T-helper 2 cell treated with Interferon-gamma antibody and Interleukin-4, amounts not matched to agents 5 μg/mL and 100 μg/mL, for 36 hours (primary cell): ENCODE results near the gene PHF14.

Experiments used
- DNase-seq: peaks from one replicate; pipeline ENCODE4 v3.0.0; 2021; ENCODE audit warnings: low spot score
- H3K27ac Mint-ChIP-seq: one replicate; pipeline ENCODE4 v1.8.0; 2021; ENCODE audit warnings: mild to moderate bottlenecking, mixed read lengths
- H3K27me3 Mint-ChIP-seq: one replicate; pipeline ENCODE4 v1.8.0; 2021; ENCODE audit warnings: low read depth, mixed read lengths
- H3K36me3 Mint-ChIP-seq: one replicate; pipeline ENCODE4 v1.8.0; 2021; ENCODE audit warnings: low read depth, mixed read lengths
- H3K4me1 Mint-ChIP-seq: one replicate; pipeline ENCODE4 v1.8.0; 2021; ENCODE audit warnings: low read depth, mixed read lengths
- H3K4me3 Mint-ChIP-seq: one replicate; pipeline ENCODE4 v1.8.0; 2022; ENCODE audit warnings: mild to moderate bottlenecking, moderate library complexity, mixed read lengths
- H3K9me3 Mint-ChIP-seq: one replicate; pipeline ENCODE4 v1.8.0; 2021; ENCODE audit warnings: mixed read lengths

PHF14 gene

DNA sequence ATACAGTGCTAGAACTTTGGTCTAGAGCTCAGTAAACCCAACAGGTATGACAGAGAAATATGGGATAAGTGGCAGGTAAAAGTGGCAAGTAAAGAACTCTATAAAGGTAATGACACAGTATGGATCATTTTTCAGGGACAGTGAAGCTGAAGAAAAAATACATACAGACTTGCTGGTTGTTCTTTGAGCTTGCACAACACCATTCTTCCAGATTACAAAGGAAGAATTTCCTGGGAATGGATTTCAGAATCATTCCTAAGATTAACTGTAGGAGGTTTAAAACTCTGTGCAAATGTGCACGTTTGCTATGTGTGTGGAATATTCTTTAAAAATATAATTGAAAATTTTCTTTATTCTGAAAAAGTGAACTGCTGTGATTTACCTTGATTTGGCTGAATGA lies 36.0 kb downstream of the PHF14 start:
- no peaks in the 10 kb centered on the region for H3K9me3 Mint-ChIP-seq
- H3K27me3 Mint-ChIP-seq: no peaks in the 10 kb centered on the region
- H3K4me3 Mint-ChIP-seq: no peak overlapping the region
- no peak overlapping the region for H3K27ac Mint-ChIP-seq
- H3K4me1 Mint-ChIP-seq: peaks cover 4% of the 10 kb centered on the region
- DNase-seq: no peak
- H3K36me3 Mint-ChIP-seq: peaks cover 21% of the 10 kb centered on the region

DNA sequence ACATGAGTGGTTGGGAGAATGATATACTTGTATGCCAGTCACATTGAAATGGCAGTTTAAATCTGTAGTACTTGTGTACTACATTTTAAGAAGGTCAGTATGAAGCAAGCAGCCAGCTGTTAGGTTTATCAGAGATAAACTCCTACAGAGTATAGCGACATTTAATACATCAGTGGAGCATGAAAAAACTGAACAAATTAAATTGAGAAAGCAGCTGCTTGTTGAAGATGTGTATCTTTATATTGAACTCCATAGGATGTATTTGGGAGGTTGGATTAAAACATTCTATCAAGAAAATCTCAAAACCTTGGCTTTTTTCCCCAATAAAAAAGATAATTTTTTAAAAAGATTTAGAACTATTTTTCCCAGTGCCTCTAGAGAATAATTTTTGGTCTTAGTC lies 47.8 kb downstream of the PHF14 start:
- Mint-ChIP-seq H3K4me1 (no peaks in the 10 kb centered on the region), H3K27ac (no peak overlapping the region), H3K9me3 (no peaks in the 10 kb centered on the region), H3K4me3 (no peak overlapping the region), H3K36me3 (peaks cover 37% of the 10 kb centered on the region), H3K27me3 (no peaks in the 10 kb centered on the region)
- no peak for DNase-seq

DNA sequence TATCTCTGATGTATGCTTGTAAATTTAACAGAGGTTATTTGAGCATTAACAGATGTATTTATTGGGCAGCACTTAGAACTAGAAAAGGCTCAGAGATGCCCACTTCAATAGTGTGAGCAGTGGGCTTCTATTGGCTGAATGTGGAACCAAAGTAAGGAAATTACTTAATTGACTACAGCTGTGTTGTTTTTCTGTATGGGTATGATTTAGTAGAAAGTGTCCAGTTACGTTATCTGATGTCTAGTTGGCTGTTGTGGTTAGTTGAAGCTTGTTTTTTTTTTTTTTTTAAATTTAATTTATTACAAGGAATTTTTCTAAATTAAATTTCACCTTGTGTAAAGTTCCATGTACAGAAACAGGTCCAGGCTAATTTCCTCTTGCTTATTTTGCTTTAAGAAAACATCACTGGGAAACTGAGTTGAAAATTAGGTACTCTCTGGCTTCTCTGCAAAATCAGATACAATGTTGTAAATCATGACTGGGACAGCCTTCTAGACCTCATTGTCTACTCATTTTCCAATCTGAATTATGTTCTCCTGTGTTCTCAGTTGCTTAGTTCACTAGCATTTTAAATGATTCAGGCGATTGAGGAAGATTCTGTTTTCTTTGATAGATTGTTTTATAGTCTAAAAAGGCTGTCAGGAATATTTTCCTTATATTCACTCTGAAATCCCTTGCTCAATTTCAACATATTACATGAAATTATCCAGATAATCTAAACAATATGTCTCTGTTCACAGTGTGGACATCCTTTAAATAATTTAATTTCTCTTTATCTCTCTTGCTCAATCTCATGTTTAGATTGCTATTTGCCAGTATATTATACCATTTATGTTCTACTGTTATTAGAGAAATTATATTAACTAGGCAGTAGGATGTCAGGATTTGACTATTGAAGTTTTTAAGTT lies 53.0 kb downstream of the PHF14 start:
- H3K27me3 Mint-ChIP-seq: no peaks in the 10 kb centered on the region
- DNase-seq: no peak
- H3K9me3 Mint-ChIP-seq: no peaks in the 10 kb centered on the region
- H3K4me3 Mint-ChIP-seq: no peak overlapping the region
- H3K36me3 Mint-ChIP-seq: peaks cover 20% of the 10 kb centered on the region
- H3K27ac Mint-ChIP-seq: no peak overlapping the region
- no peaks in the 10 kb centered on the region for H3K4me1 Mint-ChIP-seq

DNA sequence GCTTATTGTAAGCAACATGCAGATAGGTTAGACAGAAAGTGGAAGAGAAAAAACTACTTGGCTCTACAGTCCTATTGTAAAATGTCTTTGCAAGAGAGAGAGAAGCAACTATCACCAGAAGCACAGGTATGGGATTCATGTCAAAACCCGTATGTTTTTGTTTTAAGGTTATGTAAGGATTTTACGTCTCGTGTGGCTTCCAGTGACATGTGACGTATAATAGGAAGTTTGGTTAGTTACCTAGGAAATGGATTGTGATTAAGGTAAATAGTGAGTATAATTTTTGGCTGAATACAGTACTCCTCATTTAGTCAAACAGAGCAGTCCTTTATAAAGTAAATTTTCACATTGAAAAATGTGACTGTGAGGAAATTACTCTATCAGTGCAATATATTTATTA lies 62.0 kb downstream of the PHF14 start:
- Mint-ChIP-seq H3K27me3 (no peaks in the 10 kb centered on the region), H3K36me3 (peaks cover 12% of the 10 kb centered on the region), H3K4me3 (no peak overlapping the region), H3K4me1 (no peaks in the 10 kb centered on the region), H3K27ac (no peak overlapping the region), H3K9me3 (no peaks in the 10 kb centered on the region)
- no peak for DNase-seq

DNA sequence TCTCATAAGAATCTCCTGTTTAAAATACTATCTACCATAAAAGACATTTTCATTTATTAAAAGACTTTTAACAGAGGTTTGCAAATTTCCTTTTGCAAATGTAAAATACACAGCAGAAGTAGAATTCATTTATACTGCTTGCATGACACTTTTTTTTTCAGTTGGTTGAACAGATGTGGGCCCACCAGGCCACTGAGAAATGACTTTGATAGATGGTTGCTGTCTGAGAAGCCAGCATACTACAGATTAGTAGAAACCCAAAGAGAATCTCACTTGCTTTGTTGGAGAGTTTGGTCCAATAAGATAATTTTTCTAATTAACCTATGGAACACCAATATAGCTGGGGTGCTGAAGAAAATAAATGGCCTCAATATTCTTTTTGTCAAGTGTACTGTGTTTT lies 66.3 kb downstream of the PHF14 start:
- H3K36me3 Mint-ChIP-seq: peaks cover 19% of the 10 kb centered on the region
- H3K4me1 Mint-ChIP-seq: no peaks in the 10 kb centered on the region
- no peak overlapping the region for H3K27ac Mint-ChIP-seq
- no peak overlapping the region for H3K4me3 Mint-ChIP-seq
- no peaks in the 10 kb centered on the region for H3K9me3 Mint-ChIP-seq
- DNase-seq: no peak
- no peaks in the 10 kb centered on the region for H3K27me3 Mint-ChIP-seq

DNA sequence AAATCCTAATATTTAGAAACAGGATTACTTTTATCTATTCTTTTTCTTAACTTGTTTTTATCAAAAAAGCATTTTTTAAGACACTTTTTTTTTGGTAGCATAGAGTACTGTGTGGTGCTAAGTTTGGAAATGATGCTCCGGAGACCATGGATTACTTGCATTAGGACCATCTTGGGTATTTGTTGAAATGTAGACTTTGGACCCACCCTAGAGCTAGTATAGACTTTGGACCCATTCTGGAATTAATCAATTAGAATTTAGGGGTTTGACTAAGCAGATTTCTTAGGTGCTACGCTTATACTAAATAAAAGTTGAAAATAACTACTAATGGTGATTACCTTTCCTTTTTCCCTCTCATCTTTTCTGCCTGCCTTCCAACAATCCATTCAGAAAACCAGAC lies 80.4 kb downstream of the PHF14 start:
- Mint-ChIP-seq H3K9me3 (no peaks in the 10 kb centered on the region), H3K27ac (no peak overlapping the region), H3K27me3 (no peaks in the 10 kb centered on the region), H3K4me1 (no peaks in the 10 kb centered on the region), H3K36me3 (peaks cover 20% of the 10 kb centered on the region), H3K4me3 (no peak overlapping the region)
- no peak for DNase-seq

DNA sequence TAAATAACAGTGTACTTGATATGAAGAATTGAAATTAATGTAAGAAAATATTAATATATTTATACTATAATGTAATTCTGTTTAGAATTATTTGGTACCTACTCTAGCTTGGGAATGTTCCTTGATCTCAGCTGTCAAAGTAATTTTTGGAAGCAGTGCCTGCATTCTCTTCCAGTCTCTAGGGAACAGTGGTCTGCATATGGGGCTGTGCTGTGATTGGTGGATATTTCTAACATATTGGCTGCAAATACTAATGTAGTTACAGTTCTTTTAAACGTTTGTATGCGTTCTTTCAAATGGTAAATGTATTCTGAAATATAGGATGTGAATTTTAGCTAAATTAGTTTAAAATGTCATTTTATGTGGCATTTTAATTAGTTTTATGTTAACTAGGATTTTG lies 87.2 kb downstream of the PHF14 start:
- no peaks in the 10 kb centered on the region for H3K9me3 Mint-ChIP-seq
- no peak overlapping the region for H3K4me3 Mint-ChIP-seq
- H3K27ac Mint-ChIP-seq: no peak overlapping the region
- peaks cover 26% of the 10 kb centered on the region for H3K36me3 Mint-ChIP-seq
- no peaks in the 10 kb centered on the region for H3K4me1 Mint-ChIP-seq
- DNase-seq: no peak
- H3K27me3 Mint-ChIP-seq: no peaks in the 10 kb centered on the region

DNA sequence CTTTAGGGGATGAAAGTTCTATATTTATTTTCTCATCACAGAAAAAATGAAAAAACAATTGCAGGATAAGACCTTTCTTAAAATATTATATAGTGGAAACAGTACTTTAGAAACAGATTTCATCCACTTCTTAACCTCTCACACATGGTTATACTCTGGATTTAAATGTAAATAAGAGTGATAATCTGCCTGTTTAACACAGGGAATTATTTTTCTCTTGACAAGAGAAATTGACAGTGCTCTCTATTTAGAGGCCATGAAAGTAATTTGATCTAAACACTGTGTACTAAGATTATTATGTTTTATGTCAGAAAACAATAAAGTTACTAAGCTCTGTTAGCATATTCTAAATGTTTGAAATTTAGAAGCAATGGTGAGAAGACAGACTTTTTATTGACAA lies 88.4 kb downstream of the PHF14 start:
- H3K4me3 Mint-ChIP-seq: no peak overlapping the region
- peaks cover 32% of the 10 kb centered on the region for H3K36me3 Mint-ChIP-seq
- H3K9me3 Mint-ChIP-seq: no peaks in the 10 kb centered on the region
- DNase-seq: no peak
- no peak overlapping the region for H3K27ac Mint-ChIP-seq
- no peaks in the 10 kb centered on the region for H3K27me3 Mint-ChIP-seq
- H3K4me1 Mint-ChIP-seq: no peaks in the 10 kb centered on the region

DNA sequence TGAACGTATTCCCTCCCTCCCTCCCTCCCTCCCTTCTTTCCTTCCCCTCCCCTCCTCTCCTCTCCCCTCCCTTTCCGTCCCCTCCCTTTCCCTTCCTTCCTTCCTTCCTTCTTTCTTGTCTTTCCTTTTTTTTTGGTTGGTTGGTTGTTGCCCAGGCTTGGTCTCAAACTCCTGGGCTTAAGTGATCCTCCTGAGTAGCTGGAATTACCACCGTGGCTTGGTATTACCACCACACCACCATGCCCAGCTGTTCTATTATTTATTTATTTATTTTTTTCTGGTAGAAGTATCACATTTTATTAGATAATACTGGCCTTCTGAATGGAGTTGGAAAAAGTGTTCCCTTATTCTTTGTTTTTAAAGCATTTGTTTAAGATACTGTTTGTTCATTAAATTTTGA lies 95.9 kb downstream of the PHF14 start:
- Mint-ChIP-seq H3K27me3 (no peaks in the 10 kb centered on the region), H3K9me3 (no peaks in the 10 kb centered on the region), H3K36me3 (peaks cover 27% of the 10 kb centered on the region), H3K4me3 (no peak overlapping the region), H3K4me1 (no peaks in the 10 kb centered on the region), H3K27ac (no peak overlapping the region)
- DNase-seq: no peak

DNA sequence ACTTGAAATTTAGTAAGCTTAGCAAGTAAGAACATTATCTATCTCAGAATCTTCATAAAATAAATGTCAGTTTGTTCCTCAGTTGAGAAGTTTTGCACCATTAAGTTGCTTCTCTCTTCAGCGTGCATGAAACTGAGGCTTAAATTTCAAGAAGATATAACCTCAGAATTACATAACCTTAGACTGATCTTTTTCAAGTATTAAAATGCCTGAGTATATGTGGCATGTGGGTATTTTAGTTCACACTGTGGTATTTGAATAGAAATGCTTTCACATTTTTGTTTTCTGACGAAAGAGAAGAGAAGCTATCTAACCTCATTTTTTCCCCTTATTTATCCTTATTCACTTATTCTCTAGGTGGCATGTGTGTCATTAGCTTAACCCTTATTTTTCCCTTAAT lies 104.1 kb downstream of the PHF14 start:
- no peak for DNase-seq
- peaks cover 15% of the 10 kb centered on the region for H3K36me3 Mint-ChIP-seq
- peaks cover 5% of the 10 kb centered on the region for H3K9me3 Mint-ChIP-seq
- peaks cover 7% of the 10 kb centered on the region for H3K4me1 Mint-ChIP-seq
- H3K27me3 Mint-ChIP-seq: no peaks in the 10 kb centered on the region
- H3K27ac Mint-ChIP-seq: no peak overlapping the region
- H3K4me3 Mint-ChIP-seq: no peak overlapping the region

DNA sequence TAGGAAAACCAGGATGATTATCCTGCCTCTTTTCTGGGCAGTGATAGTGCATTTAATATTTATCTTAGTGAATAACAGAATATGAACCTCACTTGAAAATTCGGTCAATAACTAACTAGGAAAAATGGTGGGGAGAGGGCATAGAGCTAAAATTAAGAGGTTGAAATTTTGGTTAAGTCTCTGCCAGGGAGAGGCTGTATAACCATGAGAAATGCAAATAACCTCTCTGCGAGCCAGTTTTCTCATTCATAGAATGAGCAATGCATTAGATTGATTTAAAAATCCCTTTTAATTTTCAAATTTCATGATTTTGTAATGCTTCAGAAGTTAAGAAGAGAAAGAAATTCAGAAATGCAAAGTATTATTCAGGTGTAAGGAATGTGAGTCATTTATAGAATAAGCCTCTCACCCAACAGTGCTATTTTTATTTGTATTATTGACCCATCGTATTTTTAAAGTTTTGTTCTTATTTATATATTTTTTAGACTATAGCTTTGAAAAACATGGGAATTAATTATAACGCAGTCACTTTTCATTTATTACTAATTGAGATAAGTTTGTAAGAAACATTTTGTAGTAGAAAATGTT lies 104.7 kb downstream of the PHF14 start:
- Mint-ChIP-seq H3K4me1 (peaks cover 8% of the 10 kb centered on the region), H3K27me3 (no peaks in the 10 kb centered on the region), H3K9me3 (peaks cover 7% of the 10 kb centered on the region), H3K27ac (no peak overlapping the region), H3K4me3 (no peak overlapping the region), H3K36me3 (peaks cover 16% of the 10 kb centered on the region)
- no peak for DNase-seq

DNA sequence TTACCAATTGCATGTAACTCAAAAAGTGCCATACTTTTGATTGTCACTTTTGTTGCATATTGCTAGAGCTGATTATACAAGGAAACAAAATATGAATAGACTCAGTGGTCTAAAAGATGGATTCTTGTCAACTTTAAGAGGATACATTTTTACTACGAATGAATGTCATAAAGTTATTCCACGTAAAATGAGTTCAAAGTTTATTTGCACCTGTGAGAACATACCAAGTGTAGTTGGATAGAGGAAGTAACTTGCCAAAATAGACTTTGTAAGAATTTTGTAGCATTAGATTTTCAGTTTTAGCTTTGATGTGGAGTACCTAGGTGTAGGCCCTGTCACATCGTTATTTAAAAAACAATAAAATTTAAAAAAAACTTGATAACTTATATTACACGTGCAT lies 106.2 kb downstream of the PHF14 start:
- H3K36me3 Mint-ChIP-seq: peaks cover 12% of the 10 kb centered on the region

DNA sequence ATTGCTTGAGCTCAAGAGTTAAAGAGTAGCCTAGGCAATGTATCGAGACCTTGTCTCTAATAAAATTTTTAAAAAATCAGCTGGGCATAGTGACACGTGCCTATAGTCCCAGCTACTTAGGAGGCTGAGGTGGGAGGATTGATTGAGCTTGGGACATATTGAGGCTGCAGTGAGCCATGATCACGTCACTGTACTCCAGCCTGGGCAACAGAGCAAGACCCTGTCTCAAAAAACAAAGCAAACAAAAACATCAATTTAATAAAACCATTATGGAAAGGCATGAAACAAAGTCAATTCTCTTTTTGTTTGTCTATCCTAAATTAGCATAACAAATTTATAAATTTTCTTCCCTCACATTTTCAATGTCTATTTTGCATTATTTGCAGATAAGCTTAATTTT lies 108.4 kb downstream of the PHF14 start:
- peaks cover 11% of the 10 kb centered on the region for H3K36me3 Mint-ChIP-seq
- no peak for DNase-seq
- no peaks in the 10 kb centered on the region for H3K27me3 Mint-ChIP-seq

More for the DNA sequence above, 106.2 kb downstream of the PHF14 start:
- no peaks in the 10 kb centered on the region for H3K27me3 Mint-ChIP-seq
- H3K4me3 Mint-ChIP-seq: no peak overlapping the region
- no peak overlapping the region for H3K27ac Mint-ChIP-seq
- no peak for DNase-seq
- peaks cover 7% of the 10 kb centered on the region for H3K9me3 Mint-ChIP-seq
- H3K4me1 Mint-ChIP-seq: peaks cover 8% of the 10 kb centered on the region

DNA sequence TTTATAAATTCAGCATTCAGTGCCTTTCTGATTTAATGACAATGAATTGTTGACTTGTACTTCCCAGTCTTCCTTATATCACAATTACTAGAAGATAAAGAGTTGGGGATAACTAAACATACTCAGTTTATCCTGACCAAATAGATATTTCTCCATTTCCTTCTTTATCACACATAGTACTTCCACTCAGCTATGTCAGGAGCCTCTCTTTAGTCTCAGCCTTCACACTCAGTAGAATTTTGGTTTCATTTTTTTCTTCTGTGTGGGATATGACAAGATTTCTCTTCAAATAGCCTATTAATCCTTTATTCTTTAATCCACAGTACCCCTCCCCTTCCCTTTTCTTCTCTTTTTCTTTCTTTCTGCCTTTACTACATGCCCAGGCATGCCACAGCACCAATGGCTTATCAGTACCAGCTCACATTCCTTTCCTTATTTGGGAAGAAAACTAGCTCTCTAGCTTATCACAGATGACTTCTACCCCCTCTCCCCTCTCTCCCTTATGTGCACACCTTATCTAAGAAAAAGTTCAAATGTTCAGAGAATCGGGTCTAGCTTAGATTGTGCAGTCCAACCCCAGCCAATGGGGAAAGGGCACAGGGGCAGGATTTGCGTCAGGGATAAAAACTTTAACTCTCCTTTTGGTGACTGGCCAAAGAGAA lies 109.0 kb downstream of the PHF14 start:
- Mint-ChIP-seq H3K36me3 (peaks cover 14% of the 10 kb centered on the region), H3K27me3 (no peaks in the 10 kb centered on the region), H3K9me3 (peaks cover 7% of the 10 kb centered on the region), H3K4me3 (no peak overlapping the region), H3K4me1 (peaks cover 8% of the 10 kb centered on the region), H3K27ac (peak overlapping the region; percentile 39)
- no peak for DNase-seq

More for the DNA sequence above, 108.4 kb downstream of the PHF14 start:
- Mint-ChIP-seq H3K4me1 (peaks cover 8% of the 10 kb centered on the region), H3K4me3 (no peak overlapping the region), H3K27ac (no peak overlapping the region), H3K9me3 (peaks cover 7% of the 10 kb centered on the region)
